Measurements from ENCODE around the gene REC8.
"Not testable (repeated sequence)": the region's sequence is repeated elsewhere in the genome, so short reads cannot be mapped to it uniquely, and the experiment has no call there.

The REC8 gene

DNA sequence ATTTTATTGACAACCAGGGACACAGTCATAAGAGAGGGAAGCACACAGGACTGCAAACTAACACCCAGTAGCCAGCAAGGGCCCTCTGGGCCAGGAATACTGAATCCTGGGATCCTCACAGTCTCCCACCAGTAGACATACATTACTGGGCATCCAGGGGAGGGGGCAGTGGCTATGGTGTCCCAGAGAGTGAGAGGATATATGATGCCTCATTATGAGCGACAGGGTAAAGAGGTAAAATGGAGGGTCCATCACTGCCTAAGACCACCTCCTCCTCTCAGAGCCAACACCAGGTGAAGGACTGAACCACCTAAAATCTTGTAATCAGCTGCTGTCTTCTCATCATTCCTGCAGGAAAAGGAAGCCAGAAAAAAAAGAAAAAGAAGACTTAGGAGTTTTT lies 45.0 kb downstream of the REC8 start:
- not testable (repeated sequence) for H3K4me3 ChIP-seq (ENCODE audit: low read length); H3K9ac ChIP-seq (ENCODE audit: low read length); H3K79me1 ChIP-seq (ENCODE audit: low read length); H3K36me3 ChIP-seq (ENCODE audit: control insufficient read depth, insufficient read depth, low read length); H3K4me2 ChIP-seq (ENCODE audit: low read length); H3K18ac ChIP-seq (ENCODE audit: low read length); H3K56ac ChIP-seq (ENCODE audit: low read length); H3K79me2 ChIP-seq (ENCODE audit: control insufficient read depth, insufficient read depth, low read length); H3K27me3 ChIP-seq (ENCODE audit: insufficient read depth, low read length, poor library complexity); H3K23ac ChIP-seq (ENCODE audit: low read length); H3K4me1 ChIP-seq (ENCODE audit: control insufficient read depth, low read depth, low read length); H2BK15ac ChIP-seq (replicated peaks; ENCODE audit: low read depth); H3K4ac ChIP-seq (ENCODE audit: low read depth, low read length); DNase-seq; H2BK5ac ChIP-seq (ENCODE audit: low read length); H3K27ac ChIP-seq (ENCODE audit: low read depth, low read length); H4K8ac ChIP-seq (ENCODE audit: low read depth, low read length); H2BK120ac ChIP-seq (ENCODE audit: low read depth, low read length); H4K5ac ChIP-seq (ENCODE audit: low read length); H2AK5ac ChIP-seq (ENCODE audit: low read length)
- WGBS (ENCODE audit: extremely low coverage, insufficient coverage, low lambda C conversion rate) = no CpG with 5 or more reads among the region's 1 CpG

DNA sequence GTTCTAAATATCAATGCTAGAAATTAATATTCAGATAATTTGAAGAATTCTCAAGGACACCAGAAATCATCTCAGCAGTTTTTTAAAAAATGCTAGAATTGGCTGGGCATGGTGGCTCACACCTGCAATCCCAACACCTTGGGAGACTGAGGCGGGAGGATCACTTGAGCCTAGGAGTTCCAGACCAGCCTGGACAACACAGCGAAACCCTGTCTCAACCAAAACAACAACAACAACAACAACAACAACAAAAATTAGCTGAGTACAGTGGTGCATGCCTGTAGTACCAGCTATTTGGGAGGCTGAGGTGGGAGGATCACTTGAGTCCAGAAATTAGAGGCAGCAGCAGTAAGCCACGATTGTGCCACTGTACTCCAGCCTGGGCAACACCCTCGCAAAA lies 47.2 kb downstream of the REC8 start:
- WGBS (ENCODE audit: extremely low coverage, insufficient coverage, low lambda C conversion rate) = no CpG with 5 or more reads among the region's 4 CpGs
- no peak overlapping the region for H3K4me2 ChIP-seq (ENCODE audit: low read length)
- no peaks in the 10 kb centered on the region for H3K4me1 ChIP-seq (ENCODE audit: control insufficient read depth, low read depth, low read length)
- H2AK5ac ChIP-seq (ENCODE audit: low read length) = no peak overlapping the region
- no peak overlapping the region for H3K4ac ChIP-seq (ENCODE audit: low read depth, low read length)
- H3K27ac ChIP-seq (ENCODE audit: low read depth, low read length) = no peak overlapping the region
- no peaks in the 10 kb centered on the region for H3K79me1 ChIP-seq (ENCODE audit: low read length)
- no peak overlapping the region for H4K8ac ChIP-seq (ENCODE audit: low read depth, low read length)
- H3K9ac ChIP-seq (ENCODE audit: low read length) = no peak overlapping the region
- peaks cover 2% of the 10 kb centered on the region for H3K79me2 ChIP-seq (ENCODE audit: control insufficient read depth, insufficient read depth, low read length)
- no peak overlapping the region for H3K23ac ChIP-seq (ENCODE audit: low read length)
- no peaks in the 10 kb centered on the region for H3K27me3 ChIP-seq (ENCODE audit: insufficient read depth, low read length, poor library complexity)
- no peak overlapping the region for H2BK5ac ChIP-seq (ENCODE audit: low read length)
- H3K36me3 ChIP-seq (ENCODE audit: control insufficient read depth, insufficient read depth, low read length) = no peaks in the 10 kb centered on the region
- no peak overlapping the region for H4K5ac ChIP-seq (ENCODE audit: low read length)
- H2BK15ac ChIP-seq (replicated peaks; ENCODE audit: low read depth) = no peak overlapping the region
- no peak for DNase-seq
- no peak overlapping the region for H2BK120ac ChIP-seq (ENCODE audit: low read depth, low read length)
- H3K56ac ChIP-seq (ENCODE audit: low read length) = no peak overlapping the region
- H3K18ac ChIP-seq (ENCODE audit: low read length) = no peak overlapping the region
- H3K4me3 ChIP-seq (ENCODE audit: low read length) = no peak overlapping the region

DNA sequence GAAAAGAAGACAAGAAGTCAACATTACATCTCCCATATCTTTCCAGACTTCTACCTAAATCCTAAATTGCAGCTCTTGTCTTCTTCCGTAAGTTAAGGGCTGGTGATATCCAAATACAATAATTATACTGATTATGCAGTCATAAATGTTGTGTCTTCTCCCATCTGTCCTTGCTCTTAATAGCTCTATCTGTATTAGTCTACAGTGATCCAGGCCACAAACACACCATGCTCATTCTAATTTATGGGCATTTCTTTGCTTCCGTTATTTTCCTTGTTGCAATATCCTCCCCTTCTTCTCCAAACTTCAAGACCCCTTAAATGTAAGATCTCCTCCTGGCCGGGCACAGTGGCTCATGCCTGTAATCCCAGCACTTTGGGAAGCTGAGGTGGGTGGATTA lies 47.6 kb downstream of the REC8 start:
- DNase-seq = no peak
- Histone ChIP-seq H3K36me3 (ENCODE audit: control insufficient read depth, insufficient read depth, low read length) (no peaks in the 10 kb centered on the region), H3K9ac (ENCODE audit: low read length) (no peak overlapping the region), H3K4me3 (ENCODE audit: low read length) (no peak overlapping the region), H4K5ac (ENCODE audit: low read length) (no peak overlapping the region), H3K27ac (ENCODE audit: low read depth, low read length) (no peak overlapping the region), H4K8ac (ENCODE audit: low read depth, low read length) (no peak overlapping the region), H2BK5ac (ENCODE audit: low read length) (no peak overlapping the region), H3K4me1 (ENCODE audit: control insufficient read depth, low read depth, low read length) (no peaks in the 10 kb centered on the region), H2AK5ac (ENCODE audit: low read length) (no peak overlapping the region), H3K79me1 (ENCODE audit: low read length) (no peaks in the 10 kb centered on the region), H3K18ac (ENCODE audit: low read length) (no peak overlapping the region), H3K23ac (ENCODE audit: low read length) (no peak overlapping the region), H2BK120ac (ENCODE audit: low read depth, low read length) (no peak overlapping the region), H3K27me3 (ENCODE audit: insufficient read depth, low read length, poor library complexity) (no peaks in the 10 kb centered on the region), H3K4ac (ENCODE audit: low read depth, low read length) (no peak overlapping the region), H3K56ac (ENCODE audit: low read length) (no peak overlapping the region), H2BK15ac (replicated peaks; ENCODE audit: low read depth) (no peak overlapping the region), H3K4me2 (ENCODE audit: low read length) (no peak overlapping the region), H3K79me2 (ENCODE audit: control insufficient read depth, insufficient read depth, low read length) (peaks cover 3% of the 10 kb centered on the region)
- WGBS (ENCODE audit: extremely low coverage, insufficient coverage, low lambda C conversion rate) = no CpG with 5 or more reads among the region's 3 CpGs

DNA sequence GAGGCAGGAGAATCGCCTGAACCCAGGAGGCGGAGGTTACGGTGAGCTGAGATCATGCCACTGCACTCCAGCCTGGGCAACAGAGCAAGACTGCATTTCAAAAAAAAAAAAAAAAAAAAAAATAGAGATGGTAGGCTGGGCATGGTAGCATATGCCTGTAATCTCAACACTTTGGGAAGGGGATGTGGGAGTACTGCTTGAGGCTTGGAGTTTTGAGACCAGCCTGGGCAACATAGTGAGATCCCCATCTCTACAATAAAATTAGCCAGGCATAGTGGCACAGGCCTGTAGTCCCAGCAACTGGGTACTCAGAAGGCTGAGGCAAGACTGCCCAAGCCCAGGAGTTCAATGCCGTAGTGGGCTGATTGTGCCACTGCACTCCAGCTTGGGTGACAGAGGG lies 51.1 kb downstream of the REC8 start:
- H3K4ac ChIP-seq (ENCODE audit: low read depth, low read length); H2BK5ac ChIP-seq (ENCODE audit: low read length); H2BK15ac ChIP-seq (replicated peaks; ENCODE audit: low read depth); H3K79me2 ChIP-seq (ENCODE audit: control insufficient read depth, insufficient read depth, low read length); H4K8ac ChIP-seq (ENCODE audit: low read depth, low read length); H3K4me2 ChIP-seq (ENCODE audit: low read length); H3K36me3 ChIP-seq (ENCODE audit: control insufficient read depth, insufficient read depth, low read length); H3K4me1 ChIP-seq (ENCODE audit: control insufficient read depth, low read depth, low read length); H3K9ac ChIP-seq (ENCODE audit: low read length); H2AK5ac ChIP-seq (ENCODE audit: low read length); H3K79me1 ChIP-seq (ENCODE audit: low read length); H4K5ac ChIP-seq (ENCODE audit: low read length); DNase-seq; H2BK120ac ChIP-seq (ENCODE audit: low read depth, low read length); H3K27me3 ChIP-seq (ENCODE audit: insufficient read depth, low read length, poor library complexity); H3K18ac ChIP-seq (ENCODE audit: low read length); H3K23ac ChIP-seq (ENCODE audit: low read length); H3K4me3 ChIP-seq (ENCODE audit: low read length); H3K27ac ChIP-seq (ENCODE audit: low read depth, low read length); H3K56ac ChIP-seq (ENCODE audit: low read length): not testable (repeated sequence)
- WGBS (ENCODE audit: extremely low coverage, insufficient coverage, low lambda C conversion rate) = no CpG with 5 or more reads among the region's 4 CpGs

DNA sequence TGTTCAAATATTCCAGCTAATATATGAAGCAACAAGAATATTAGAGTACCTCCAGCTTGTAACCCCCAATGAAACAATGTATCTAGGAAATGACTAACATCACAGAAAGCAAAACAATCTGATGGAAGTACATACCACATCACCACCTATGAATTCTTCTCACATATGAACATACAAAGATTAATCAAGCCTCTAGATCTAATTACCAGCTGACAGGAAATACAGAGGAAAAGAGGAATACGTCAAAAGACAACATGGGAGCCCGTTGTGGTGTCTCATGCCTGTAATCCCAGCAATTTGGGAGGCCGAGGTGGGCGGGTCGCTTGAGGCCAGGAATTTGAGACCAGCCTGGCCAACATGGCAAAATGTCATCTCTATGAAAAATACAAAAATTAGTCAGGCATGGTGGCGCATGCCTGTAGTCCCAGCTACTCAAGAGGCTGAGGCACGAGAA lies 52.8 kb downstream of the REC8 start:
- Histone ChIP-seq H4K5ac (ENCODE audit: low read length) (no peak overlapping the region), H2BK120ac (ENCODE audit: low read depth, low read length) (no peak overlapping the region), H3K27ac (ENCODE audit: low read depth, low read length) (no peak overlapping the region), H2BK5ac (ENCODE audit: low read length) (no peak overlapping the region), H2AK5ac (ENCODE audit: low read length) (no peak overlapping the region), H3K36me3 (ENCODE audit: control insufficient read depth, insufficient read depth, low read length) (no peaks in the 10 kb centered on the region), H3K56ac (ENCODE audit: low read length) (no peak overlapping the region), H3K4me3 (ENCODE audit: low read length) (no peak overlapping the region), H4K8ac (ENCODE audit: low read depth, low read length) (no peak overlapping the region), H3K23ac (ENCODE audit: low read length) (no peak overlapping the region), H3K4me2 (ENCODE audit: low read length) (no peak overlapping the region), H3K4ac (ENCODE audit: low read depth, low read length) (no peak overlapping the region), H3K4me1 (ENCODE audit: control insufficient read depth, low read depth, low read length) (no peaks in the 10 kb centered on the region), H3K9ac (ENCODE audit: low read length) (no peak overlapping the region), H3K27me3 (ENCODE audit: insufficient read depth, low read length, poor library complexity) (no peaks in the 10 kb centered on the region), H3K18ac (ENCODE audit: low read length) (no peak overlapping the region), H3K79me1 (ENCODE audit: low read length) (no peaks in the 10 kb centered on the region), H2BK15ac (replicated peaks; ENCODE audit: low read depth) (no peak overlapping the region), H3K79me2 (ENCODE audit: control insufficient read depth, insufficient read depth, low read length) (peaks cover 16% of the 10 kb centered on the region)
- DNase-seq = no peak
- no CpG with 5 or more reads among the region's 7 CpGs for WGBS (ENCODE audit: extremely low coverage, insufficient coverage, low lambda C conversion rate)

DNA sequence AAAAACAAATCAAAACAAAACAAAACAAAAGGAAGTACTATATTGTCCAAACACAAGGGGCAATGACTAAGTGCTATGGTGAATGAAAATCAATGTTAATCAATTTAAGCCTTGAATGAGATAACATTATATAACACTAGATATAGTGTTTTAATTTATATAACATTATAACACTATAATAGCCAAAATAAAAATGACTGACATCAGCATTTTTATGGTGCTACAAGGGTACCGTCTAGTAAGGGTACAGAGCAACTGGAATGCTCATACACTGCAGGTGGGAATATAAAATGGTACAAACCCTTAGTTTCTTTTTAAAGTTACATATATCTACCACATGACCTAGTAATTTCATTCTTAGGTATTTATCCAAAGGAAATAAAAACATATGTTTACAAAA lies 54.6 kb downstream of the REC8 start:
- no peak overlapping the region for H2AK5ac ChIP-seq (ENCODE audit: low read length)
- no peak overlapping the region for H3K4me2 ChIP-seq (ENCODE audit: low read length)
- H3K4ac ChIP-seq (ENCODE audit: low read depth, low read length) = no peak overlapping the region
- H3K18ac ChIP-seq (ENCODE audit: low read length) = no peak overlapping the region
- H3K79me2 ChIP-seq (ENCODE audit: control insufficient read depth, insufficient read depth, low read length) = peaks cover 22% of the 10 kb centered on the region
- no peak overlapping the region for H4K8ac ChIP-seq (ENCODE audit: low read depth, low read length)
- no peak overlapping the region for H4K5ac ChIP-seq (ENCODE audit: low read length)
- no peak overlapping the region for H2BK15ac ChIP-seq (replicated peaks; ENCODE audit: low read depth)
- H3K56ac ChIP-seq (ENCODE audit: low read length) = no peak overlapping the region
- H3K4me1 ChIP-seq (ENCODE audit: control insufficient read depth, low read depth, low read length) = no peaks in the 10 kb centered on the region
- H3K23ac ChIP-seq (ENCODE audit: low read length) = no peak overlapping the region
- H2BK5ac ChIP-seq (ENCODE audit: low read length) = no peak overlapping the region
- H3K79me1 ChIP-seq (ENCODE audit: low read length) = peaks cover 3% of the 10 kb centered on the region
- no peak overlapping the region for H3K9ac ChIP-seq (ENCODE audit: low read length)
- no CpG with 5 or more reads among the region's 1 CpG for WGBS (ENCODE audit: extremely low coverage, insufficient coverage, low lambda C conversion rate)
- H3K36me3 ChIP-seq (ENCODE audit: control insufficient read depth, insufficient read depth, low read length) = no peaks in the 10 kb centered on the region
- DNase-seq = no peak
- H3K4me3 ChIP-seq (ENCODE audit: low read length) = no peak overlapping the region
- no peak overlapping the region for H2BK120ac ChIP-seq (ENCODE audit: low read depth, low read length)
- no peaks in the 10 kb centered on the region for H3K27me3 ChIP-seq (ENCODE audit: insufficient read depth, low read length, poor library complexity)
- H3K27ac ChIP-seq (ENCODE audit: low read depth, low read length) = no peak overlapping the region

Measured in mesendoderm (in vitro differentiated cells).